WTC11 (cell line): ENCODE measurements around the gene COPS3.

Experiments
- CTCF ChIP-seq: fragments of 200-600 bp; IDR thresholded peaks from 2 replicates; pipeline ENCODE4 v1.8.0; 2022; ENCODE audit warnings: antibody characterized with exemption
- SMAD3 ChIP-seq: sonication (generic); formaldehyde crosslinking; IDR thresholded peaks from 2 replicates; pipeline ENCODE4 v1.8.0; 2022; ENCODE audit warnings: missing genetic modification reagents, mild to moderate bottlenecking, borderline replicate concordance
- SP1 ChIP-seq: sonication (generic); formaldehyde crosslinking; conservative IDR thresholded peaks from 2 replicates; pipeline ENCODE4 v1.8.1; 2022; ENCODE audit warnings: missing genetic modification reagents
- TEAD1 ChIP-seq: sonication (generic); formaldehyde crosslinking; IDR thresholded peaks from 2 replicates; pipeline ENCODE4 v1.8.0; 2022; ENCODE audit warnings: mild to moderate bottlenecking, missing genetic modification reagents
- TF ChIP-seq, protein P1 (sequence below): sonication (generic); formaldehyde crosslinking; IDR thresholded peaks from 2 replicates; pipeline ENCODE4 v1.8.1; 2023; ENCODE audit warnings: mild to moderate bottlenecking, missing genetic modification reagents, borderline replicate concordance
- TF ChIP-seq, protein P2 (sequence below): sonication (generic); formaldehyde crosslinking; IDR thresholded peaks from 2 replicates; pipeline ENCODE4 v1.8.0; 2022; ENCODE audit warnings: mild to moderate bottlenecking, missing genetic modification reagents

DNA sequence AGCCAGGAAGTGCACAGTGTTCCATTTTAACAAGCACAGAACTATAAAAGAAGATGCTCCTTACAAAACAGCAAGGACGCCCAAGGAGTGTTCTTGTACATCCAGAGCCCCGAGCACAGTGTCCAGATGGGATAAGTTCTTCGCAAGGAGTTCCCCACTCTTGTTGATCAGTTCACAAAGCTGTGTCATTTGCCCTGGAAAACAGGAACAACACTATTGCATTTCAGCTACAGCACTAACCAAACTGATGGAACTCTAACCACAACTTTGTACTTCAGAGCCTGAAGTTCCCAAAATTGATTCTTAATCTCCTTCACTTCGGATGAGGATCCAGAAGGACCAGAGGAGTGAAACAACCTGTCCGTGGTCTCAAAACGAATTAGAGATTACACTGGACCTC lies 5.1 kb downstream of the COPS3 start:
- TF ChIP-seq, protein P1, sequence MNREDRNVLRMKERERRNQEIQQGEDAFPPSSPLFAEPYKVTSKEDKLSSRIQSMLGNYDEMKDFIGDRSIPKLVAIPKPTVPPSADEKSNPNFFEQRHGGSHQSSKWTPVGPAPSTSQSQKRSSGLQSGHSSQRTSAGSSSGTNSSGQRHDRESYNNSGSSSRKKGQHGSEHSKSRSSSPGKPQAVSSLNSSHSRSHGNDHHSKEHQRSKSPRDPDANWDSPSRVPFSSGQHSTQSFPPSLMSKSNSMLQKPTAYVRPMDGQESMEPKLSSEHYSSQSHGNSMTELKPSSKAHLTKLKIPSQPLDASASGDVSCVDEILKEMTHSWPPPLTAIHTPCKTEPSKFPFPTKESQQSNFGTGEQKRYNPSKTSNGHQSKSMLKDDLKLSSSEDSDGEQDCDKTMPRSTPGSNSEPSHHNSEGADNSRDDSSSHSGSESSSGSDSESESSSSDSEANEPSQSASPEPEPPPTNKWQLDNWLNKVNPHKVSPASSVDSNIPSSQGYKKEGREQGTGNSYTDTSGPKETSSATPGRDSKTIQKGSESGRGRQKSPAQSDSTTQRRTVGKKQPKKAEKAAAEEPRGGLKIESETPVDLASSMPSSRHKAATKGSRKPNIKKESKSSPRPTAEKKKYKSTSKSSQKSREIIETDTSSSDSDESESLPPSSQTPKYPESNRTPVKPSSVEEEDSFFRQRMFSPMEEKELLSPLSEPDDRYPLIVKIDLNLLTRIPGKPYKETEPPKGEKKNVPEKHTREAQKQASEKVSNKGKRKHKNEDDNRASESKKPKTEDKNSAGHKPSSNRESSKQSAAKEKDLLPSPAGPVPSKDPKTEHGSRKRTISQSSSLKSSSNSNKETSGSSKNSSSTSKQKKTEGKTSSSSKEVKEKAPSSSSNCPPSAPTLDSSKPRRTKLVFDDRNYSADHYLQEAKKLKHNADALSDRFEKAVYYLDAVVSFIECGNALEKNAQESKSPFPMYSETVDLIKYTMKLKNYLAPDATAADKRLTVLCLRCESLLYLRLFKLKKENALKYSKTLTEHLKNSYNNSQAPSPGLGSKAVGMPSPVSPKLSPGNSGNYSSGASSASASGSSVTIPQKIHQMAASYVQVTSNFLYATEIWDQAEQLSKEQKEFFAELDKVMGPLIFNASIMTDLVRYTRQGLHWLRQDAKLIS (CRISPR knock-in tag) = no peak
- TF ChIP-seq TEAD1 (CRISPR knock-in tag) (no peak), CTCF (no peak), SMAD3 (no peak), SP1 (no peak)
- TF ChIP-seq, protein P2, sequence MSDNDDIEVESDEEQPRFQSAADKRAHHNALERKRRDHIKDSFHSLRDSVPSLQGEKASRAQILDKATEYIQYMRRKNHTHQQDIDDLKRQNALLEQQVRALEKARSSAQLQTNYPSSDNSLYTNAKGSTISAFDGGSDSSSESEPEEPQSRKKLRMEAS (CRISPR knock-in tag) = no peak
